ENCODE measurements around the gene SSNA1.

SSNA1 gene

GRCh38 chr9:137184881-137185660 is 3.4 kb upstream of the SSNA1 start:
- DNase-seq, result no peak

GRCh38 chr9:137185921-137186320 is 2.6 kb upstream of the SSNA1 start:
- no peak for DNase-seq

- DNase-seq, result no peak
These were observed 2.1 kb upstream of the SSNA1 start for GRCh38 chr9:137186385-137186784.

GRCh38 chr9:137187386-137187785 is 1.1 kb upstream of the SSNA1 start:
- no peak for DNase-seq

- DNase-seq, result no peak
These were observed 388 bp upstream of the SSNA1 start for GRCh38 chr9:137188086-137188489.

GRCh38 chr9:137189297-137190295 is 1.1 kb downstream of the SSNA1 start:
- no peak for DNase-seq

GRCh38 chr9:137190315-137190856 is 1.9 kb downstream of the SSNA1 start:
- no peak for DNase-seq

GRCh38 chr9:137191245-137191644 is 2.8 kb downstream of the SSNA1 start:
- DNase-seq, result no peak

GRCh38 chr9:137191691-137192447 is 3.4 kb downstream of the SSNA1 start:
- peak; percentile 60 for DNase-seq

GRCh38 chr9:137192448-137192780 is 3.9 kb downstream of the SSNA1 start:
- DNase-seq, result no peak

GRCh38 chr9:137192859-137193258 is 4.4 kb downstream of the SSNA1 start:
- DNase-seq, result no peak

- no peak for DNase-seq
These were observed 5.3 kb downstream of the SSNA1 start for GRCh38 chr9:137193771-137194170.

GRCh38 chr9:137194388-137194787 is 5.9 kb downstream of the SSNA1 start:
- DNase-seq, result peak; percentile 92

GRCh38 chr9:137194909-137195308 is 6.4 kb downstream of the SSNA1 start:
- DNase-seq, result no peak

GRCh38 chr9:137195525-137196220 is 7.2 kb downstream of the SSNA1 start:
- DNase-seq, result no peak

GRCh38 chr9:137198051-137198901 is 9.8 kb downstream of the SSNA1 start:
- DNase-seq, result no peak

GRCh38 chr9:137198902-137199283 is 10.4 kb downstream of the SSNA1 start:
- DNase-seq, result no peak

GRCh38 chr9:137199411-137200121 is 11.1 kb downstream of the SSNA1 start:
- no peak for DNase-seq

- DNase-seq, result peak; percentile 99
These were observed 12.1 kb downstream of the SSNA1 start, which contains the start of gene TPRN for GRCh38 chr9:137200311-137201204. TSS of gene TPRN (minus strand) at chr9:137200741. CDS start at chr9:137200711, 30 bp downstream.

All from midbrain (tissue), 1 donor.